Caki2 (cell line): ENCODE measurements around the gene DNMBP. TPM values are rescaled to one million over a fixed set of nuclear protein-coding genes. Genes with fewer than 3 reads are reported as not detected.

Experiments
- total RNA-seq: library from RNA; depleted of rRNA; stranded (reverse); fragments of >200 nt; shearing (Covaris generic); gene quantifications from 2 replicates; pipeline ENCODE4 v1.2.3, GENCODE V29; 2014; ENCODE audit warnings: low replicate concordance; rRNA removed

DNMBP gene
- total RNA-seq, 1 experiment from 2014 or later, result 6.2 TPM

Other genes starting within 250 kb of the DNMBP start
- 64.4 and 68.4 TPM in 2 replicates for gene ABCC2, start 227.3 kb downstream of the DNMBP start, total RNA-seq
- not detected in 2 replicates for gene CPN1, start 71.9 kb upstream of the DNMBP start, total RNA-seq
- gene ERLIN1, start 176.1 kb upstream of the DNMBP start, total RNA-seq, result 31.4 and 33.6 TPM in 2 replicates
- gene CHUK, start 219.6 kb upstream of the DNMBP start, total RNA-seq, result 10.8 and 11.0 TPM in 2 replicates